Activated T-cell treated with anti-CD3 and anti-CD28 coated beads for 48 hours (primary cell): ENCODE results near the gene PRLHR.

Experiments
- DNase-seq: peaks from one replicate; pipeline ENCODE4 v3.0.0-alpha.2; 2020; ENCODE audit warnings: low read depth

PRLHR gene

DNA sequence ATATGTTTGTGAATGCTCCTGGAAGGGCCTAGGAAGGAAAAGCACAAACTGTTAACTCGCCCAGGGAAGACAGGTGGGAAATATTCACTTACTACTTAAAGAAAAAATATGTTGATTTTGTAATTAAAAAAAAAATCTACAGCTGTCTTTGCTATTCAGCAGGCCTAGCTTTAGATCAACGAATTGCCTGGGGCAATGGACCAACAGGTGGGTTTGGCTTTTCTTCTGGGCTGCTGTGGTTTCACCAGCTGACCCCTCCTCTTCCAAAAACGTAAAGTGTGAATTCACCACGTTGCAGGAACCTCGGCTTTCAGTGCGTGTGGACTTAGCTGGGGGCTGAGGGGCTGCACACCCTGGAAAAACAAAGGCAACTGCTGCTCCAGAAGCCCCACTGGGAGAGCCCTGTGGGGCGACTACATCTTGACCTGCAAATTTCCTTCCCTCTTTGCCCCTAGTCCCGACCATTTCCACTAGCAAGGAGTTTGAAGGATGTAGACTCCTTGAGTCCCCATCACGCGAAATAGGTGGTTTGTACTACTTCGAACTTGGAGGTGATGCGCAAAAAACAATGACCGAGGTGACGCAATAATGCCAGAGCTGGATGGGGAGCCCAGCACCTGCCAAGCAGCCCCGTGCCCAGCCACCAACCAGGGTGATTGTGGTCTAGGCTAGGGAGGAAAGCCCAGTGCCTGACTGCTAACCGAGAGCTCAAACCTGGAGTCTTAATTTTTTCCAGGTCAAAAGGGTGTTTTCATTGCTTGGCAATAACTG, 7.4 kb downstream of the PRLHR start:
- DNase-seq = no peak

DNA sequence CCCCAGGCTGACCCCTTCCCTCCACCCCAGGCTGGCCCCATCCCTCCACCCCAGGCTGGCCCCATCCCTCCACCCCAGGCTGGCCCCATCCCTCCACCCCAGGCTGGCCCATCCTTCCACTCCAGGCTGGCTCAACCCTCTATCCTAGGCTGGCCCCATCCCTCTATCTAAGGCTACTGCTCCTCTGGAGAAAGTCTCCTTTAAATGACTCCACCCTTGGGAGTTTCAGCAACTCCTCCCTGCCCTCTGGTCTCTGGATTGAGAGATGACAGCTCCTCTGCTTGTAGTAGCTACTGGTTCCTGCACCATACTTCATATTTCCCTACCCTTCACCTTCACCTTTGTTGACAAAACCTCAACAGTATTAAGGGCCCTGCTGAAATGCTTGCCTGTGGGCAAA, 8.5 kb downstream of the PRLHR start:
- no peak for DNase-seq

DNA sequence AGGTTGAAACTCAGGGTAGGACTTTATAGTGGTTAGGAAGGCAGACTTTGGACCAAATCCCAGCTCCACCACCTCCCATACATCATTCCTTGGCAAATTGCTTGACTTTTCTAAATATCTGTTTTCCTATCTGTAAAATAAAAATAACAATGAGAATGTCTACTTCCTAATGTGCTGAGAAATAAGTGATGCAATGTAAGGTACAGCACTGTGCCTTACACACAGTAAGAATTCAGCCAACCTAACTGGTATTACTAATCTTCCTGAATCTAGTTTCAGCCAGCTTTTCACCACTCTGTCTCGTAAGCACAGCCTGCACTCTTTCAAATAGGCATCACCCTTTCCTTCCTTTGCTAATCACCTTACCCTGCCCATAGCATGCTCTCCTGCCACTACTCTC, 9.7 kb downstream of the PRLHR start:
- no peak for DNase-seq

DNA sequence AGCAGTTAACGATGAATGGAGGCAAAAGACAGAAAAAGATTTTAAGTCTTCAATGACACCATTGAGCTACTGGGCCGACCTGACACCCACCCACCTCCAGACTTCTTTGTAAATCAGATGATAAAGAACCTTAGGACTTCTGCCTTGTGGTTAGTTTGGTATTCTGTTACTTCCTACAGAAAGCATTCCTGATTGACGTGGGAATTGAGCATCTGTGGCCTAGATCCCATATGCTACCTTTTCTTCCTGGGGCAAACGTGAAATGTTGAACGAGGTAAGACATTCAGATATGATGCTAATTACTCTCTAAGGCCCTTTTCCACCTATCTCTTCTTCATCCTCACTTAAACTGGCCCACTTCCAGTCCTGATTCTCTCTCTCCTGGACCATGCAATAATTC, 10.2 kb downstream of the PRLHR start:
- DNase-seq = no peak

GRCh38 chr10:118584181-118584954, 11.1 kb downstream of the PRLHR start:
- no peak for DNase-seq

DNA sequence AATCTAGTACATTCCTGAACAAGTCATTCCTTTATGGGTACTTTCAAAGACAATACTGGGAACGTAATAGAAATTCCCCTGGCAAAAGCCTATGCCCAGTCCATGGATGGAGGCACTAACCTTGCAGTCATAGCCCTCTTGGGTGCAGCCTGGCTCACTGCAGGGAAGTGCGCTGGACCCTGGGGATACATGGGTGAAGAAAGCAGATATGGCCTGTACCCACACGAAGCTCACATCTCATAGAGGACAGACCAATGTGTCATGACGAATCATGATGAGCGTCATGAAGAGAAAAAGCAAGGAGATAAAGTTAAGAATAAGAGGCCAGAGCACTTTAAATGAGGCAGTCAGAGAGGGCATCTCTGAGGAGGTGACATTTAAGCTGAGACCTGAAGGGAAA, 11.8 kb downstream of the PRLHR start:
- DNase-seq = no peak

DNA sequence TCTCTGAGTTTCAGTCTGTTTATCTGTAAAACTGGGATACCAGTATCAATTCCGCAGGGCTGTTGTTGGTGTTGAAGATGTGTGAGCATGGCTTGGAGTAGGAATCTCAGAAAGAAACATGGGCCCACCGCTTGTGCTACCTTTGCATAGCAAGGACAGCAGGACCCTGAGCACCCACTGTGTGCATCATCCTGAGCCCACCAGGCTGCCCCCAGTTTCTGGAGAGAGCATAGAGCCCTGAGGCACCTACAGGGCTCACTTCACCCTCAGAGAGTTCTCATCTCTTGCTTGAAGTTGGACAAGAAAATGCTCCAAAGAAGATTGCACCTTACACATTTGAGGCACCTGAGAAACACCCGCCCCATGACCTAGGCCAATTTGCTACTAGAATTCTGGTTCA, 12.9 kb downstream of the PRLHR start:
- DNase-seq = no peak

DNA sequence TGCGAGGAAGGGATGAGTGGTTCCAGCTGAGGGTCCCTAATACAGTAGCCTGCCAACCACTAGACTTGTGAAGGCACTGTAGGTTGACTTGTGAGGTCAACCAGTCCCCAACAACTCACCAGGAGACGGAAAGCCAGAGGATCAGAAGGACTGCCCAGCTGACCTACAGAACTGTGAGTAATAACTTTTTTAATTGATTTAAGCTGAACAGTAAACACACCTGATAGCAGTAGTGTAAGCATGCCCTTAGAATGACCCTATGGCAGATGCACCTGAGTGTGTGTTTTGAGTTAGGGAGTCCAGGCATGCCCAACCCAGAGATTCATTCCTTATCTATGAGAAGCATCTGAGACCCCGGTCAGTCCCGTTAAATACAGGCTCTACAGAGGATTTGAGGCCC, 14.1 kb downstream of the PRLHR start:
- no peak for DNase-seq

DNA sequence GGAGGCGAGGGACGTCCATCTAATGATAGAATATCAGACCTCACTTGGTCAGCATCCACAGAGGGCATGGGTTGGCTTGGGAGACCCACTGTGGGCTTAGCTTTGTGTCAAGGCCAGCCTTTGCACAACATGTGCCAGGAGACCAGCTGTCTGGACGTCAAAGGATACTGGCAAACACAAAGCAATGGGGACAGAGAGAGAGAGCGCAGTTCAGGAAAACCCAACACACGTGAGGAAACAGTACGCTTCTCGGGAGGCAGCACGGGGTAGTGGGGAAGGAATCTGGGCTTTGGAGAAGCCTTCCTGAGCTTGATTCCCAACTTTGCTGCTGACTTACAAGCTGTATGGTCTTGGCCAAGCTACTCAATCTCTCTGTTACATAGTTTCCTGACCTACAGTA, 14.7 kb downstream of the PRLHR start:
- DNase-seq = no peak

GRCh38 chr10:118573512-118573911, 21.9 kb downstream of the PRLHR start:
- DNase-seq = no peak

GRCh38 chr10:118572256-118573041, 23.0 kb downstream of the PRLHR start:
- no peak for DNase-seq

- DNase-seq = no peak
Observed at GRCh38 chr10:118571123-118571522, 24.3 kb downstream of the PRLHR start.

DNA sequence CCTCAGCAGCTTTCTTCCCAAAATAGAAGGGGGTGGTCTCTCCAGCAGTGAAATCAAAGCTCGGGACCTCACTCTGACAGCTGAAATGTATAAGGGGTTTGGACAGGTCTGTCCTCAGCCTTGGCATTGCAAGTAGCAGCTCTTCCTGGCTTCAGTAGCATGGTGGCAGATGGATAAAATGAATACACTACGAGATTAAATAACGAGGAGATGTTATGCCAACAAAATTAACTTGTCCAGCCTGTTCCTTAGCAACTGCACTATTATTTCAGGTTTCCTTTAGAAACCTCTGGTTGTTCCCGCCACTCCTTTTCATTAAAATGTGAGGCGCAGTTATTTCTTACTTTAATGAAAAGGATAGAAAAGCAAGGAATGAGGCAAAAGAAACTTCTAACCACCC, 24.9 kb downstream of the PRLHR start:
- DNase-seq = no peak

DNA sequence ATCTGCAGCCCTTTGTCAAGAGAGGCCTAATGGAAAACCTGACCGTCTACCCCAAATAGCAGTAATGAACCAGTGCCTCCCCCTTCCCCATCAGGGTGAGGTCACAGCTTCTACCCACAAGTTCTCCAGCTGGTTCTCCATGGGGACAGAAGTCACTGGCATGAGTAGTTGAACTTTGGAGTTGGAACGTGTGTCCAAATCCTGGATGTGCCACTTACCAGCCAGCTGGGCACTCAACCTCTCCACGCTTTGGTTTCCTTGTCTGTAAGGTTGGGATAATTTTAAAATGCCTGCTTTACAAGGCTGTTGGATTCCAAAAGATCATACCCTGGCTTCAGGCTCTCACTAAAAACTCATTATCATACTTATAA, 25.6 kb downstream of the PRLHR start:
- DNase-seq = no peak

- no peak for DNase-seq
Observed at GRCh38 chr10:118569241-118569881, 26.1 kb downstream of the PRLHR start.

DNA sequence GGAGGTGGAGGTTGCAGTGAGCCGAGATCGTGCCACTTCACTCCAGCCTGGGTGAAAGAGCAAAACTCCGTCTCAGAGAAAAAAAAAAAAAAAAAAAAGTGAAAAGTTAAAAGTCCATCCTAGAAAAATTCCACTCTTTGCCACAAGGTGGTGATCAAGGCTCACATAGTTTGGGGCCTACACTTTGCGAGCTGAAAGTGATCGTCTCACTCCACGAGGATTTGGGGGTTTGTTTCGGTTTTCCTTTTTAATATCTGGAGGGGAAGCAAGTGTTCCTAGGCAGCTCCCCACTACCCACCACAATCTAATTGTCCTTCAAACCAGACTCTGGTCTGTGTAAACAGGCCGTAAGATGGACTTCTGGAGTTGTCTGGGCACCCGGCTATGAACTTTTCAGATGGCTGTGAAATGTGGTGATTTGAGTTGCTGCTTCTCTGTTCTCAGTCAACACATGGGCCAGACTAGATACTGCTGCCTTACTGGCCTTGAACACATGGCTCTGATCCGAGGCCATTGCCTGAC, 27.1 kb downstream of the PRLHR start:
- DNase-seq = peak; percentile 10

DNA sequence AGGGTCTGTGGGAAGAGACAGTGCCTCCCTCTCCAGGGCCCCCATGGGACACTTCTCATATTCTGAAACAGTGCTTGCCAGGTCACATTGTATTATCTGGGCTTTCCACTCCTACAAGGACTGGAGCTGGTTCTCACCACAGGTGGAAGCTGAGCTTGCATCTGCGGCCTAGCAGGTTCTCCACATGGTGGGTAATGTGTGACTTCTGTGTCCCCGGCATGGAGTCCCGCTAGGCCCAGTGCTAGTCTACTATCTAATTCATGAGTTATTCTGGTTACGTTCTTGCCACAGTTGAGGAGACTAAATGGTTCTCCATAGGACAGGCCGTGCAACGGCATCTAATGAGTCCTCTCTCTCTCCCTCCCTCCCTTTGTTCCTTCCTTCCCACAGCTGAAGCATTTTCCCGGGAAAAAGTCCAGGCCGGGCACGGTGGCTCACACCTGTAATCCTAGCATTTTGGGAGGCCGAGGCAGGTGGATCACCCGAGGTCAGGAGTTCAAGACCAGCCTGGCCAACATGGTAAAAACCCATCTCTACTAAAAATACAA, 27.7 kb downstream of the PRLHR start:
- DNase-seq = no peak

- no peak for DNase-seq
Observed at GRCh38 chr10:118566911-118567310, 28.5 kb downstream of the PRLHR start.

DNA sequence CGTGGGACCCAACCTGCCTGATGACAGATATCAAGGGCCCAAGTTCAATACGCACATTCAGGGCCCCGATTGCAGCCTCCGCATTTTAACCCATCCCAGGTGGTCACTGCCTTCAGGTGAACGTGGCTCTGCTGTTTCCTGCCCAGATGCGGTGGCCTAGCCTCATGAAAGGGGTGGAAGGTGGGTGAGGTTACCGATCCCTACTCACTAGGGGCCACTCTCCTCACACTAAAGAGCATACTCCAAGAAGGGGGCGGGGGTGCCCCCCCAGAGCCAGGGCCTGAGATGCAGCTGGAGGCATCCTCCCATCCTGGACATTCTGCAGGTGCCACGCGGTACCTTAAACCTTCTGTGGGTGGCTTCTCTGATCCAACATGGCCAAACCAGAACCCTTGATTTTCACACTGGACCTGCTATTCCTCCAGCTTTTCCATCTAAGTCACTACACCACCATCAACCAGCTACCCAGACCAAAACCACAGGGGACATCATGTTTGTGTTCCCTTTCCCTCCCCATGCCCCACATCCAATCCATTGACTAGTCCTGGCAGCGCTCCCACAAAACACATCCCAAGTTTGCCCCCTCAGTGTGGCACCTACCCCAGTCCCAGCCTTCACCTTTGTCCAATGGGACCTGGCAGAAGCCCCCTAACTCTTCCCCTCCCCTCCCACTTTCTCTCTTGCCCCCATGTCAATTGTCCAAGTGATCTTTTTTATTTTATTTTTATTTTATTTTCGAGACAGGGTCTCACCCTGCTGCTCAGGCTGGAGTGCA, 30.0 kb downstream of the PRLHR start:
- DNase-seq = no peak

DNA sequence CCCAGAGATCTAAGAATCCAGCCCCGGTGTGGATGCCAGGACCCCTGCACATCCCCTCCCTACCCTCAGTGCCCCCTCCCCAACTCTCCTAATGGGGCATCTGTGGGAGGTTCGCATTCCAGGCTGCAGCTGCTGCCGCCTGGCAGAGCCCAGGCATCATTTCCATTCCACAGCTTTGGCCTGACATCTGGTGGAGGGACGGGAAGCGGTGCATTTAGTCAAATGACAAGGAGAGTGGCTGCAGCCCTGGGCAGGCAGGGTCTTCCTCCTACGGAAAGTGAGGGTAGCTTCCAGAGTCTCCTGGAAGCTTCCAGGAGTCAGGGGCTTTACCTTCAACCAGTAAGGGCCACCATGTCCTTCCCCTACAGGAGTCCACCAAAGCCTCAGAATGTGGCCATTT, 30.8 kb downstream of the PRLHR start:
- DNase-seq = no peak

GRCh38 chr10:118564114-118564513, 31.3 kb downstream of the PRLHR start:
- no peak for DNase-seq
